ENCODE results near the gene AIDA.
"Not testable (repeated sequence)": the region's sequence is repeated elsewhere in the genome, so short reads cannot be mapped to it uniquely, and the experiment has no call there.

Gene AIDA, protein sequence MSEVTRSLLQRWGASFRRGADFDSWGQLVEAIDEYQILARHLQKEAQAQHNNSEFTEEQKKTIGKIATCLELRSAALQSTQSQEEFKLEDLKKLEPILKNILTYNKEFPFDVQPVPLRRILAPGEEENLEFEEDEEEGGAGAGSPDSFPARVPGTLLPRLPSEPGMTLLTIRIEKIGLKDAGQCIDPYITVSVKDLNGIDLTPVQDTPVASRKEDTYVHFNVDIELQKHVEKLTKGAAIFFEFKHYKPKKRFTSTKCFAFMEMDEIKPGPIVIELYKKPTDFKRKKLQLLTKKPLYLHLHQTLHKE

DNA sequence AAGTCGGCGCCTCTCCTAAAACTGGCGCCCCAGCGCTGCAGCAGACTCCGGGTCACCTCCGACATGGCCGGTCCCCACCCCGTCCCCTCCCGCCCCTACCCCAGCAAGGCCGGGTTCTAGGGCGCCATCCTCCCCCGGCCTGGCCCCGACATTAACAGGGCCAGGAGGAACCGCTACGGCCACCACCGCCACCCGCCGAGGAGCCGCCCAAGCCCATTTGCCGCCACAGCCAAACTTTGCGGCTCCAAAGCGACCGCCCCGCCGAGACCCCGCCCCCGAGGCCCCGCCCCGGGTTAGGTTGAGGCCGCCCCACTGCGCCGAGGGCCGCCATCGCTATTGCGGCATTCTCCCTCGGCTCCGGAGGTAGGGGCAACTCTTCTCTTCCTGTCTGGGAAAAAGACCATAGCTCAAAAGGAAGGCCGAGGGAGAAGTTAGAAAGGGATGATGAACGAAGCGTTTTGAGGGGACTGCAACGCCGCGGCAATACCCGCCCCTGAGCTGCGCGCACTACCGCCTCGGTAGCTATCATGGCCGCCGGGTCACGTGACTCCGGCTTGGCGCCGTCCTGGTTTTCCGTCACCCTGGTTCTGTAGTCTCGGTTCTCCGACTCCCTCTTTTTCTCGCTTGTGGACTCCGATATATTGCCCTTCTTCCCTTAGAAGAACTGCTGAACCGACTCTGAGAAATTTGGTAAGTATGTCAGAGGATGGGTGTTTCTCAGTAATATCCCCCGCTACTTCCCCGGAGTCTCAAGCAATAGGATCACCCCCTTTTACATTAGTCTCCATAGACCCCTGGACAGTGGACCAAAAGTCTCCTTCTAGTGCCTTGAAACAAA is at the start of gene AIDA, which contains the start of gene BROX:
AIDA (minus strand) TSS at position 239 of the 838 bp plus-strand sequence; CDS start at position 65, 174 bp downstream.
BROX (plus strand) TSS at position 312 of the 838 bp plus-strand sequence. CDS start 3,136 bp downstream, outside the sequence.
- DNase-seq, result peak; percentile 69 to 77

DNA sequence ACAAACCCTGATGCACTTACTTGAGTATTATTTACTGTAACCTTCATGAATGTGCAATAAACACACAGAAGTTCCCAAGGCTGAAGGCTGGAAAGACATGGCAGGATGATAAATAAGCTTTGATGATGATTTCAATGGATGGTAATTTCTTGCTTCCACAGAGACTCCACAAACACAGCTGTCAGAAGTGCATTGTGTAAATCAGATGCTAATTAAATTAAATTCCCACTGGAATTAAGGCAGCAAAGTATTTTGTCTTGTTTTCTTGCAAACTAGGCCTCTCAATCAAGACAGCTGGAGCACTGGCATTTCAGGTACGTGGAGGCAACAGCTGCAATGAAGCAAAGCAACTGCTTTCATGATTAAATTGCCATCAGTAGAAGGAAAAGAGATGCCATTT is 48.8 kb upstream of the AIDA start:
- DNase-seq, result no peak

DNA sequence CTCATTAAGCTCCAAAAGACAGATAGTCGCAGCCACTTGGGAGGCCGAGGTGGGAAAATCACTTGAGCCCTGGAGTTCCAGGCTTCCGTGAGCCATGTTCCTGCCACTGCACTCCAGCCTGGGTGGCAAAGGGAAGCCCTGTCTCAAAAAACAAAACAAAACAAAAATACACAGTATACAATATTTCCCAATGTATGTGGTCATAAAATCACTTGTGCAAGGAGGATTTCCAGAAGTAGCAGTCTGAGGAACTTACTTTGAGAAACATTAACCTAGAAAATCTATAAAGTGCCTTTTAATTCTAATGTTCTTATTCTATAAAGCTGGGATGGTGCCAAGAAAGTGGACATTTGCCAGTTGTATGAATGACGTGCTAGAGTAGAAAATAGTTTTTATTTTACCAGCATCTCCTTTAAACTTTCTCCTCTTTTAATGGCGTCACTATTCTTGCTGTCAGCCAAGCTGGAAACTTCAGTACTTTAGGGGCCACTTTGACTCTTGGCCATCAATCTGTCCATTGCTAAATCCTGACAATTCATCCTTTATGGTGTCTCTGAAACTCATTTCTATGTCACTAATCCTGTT is 47.3 kb upstream of the AIDA start:
- no peak for DNase-seq

DNA sequence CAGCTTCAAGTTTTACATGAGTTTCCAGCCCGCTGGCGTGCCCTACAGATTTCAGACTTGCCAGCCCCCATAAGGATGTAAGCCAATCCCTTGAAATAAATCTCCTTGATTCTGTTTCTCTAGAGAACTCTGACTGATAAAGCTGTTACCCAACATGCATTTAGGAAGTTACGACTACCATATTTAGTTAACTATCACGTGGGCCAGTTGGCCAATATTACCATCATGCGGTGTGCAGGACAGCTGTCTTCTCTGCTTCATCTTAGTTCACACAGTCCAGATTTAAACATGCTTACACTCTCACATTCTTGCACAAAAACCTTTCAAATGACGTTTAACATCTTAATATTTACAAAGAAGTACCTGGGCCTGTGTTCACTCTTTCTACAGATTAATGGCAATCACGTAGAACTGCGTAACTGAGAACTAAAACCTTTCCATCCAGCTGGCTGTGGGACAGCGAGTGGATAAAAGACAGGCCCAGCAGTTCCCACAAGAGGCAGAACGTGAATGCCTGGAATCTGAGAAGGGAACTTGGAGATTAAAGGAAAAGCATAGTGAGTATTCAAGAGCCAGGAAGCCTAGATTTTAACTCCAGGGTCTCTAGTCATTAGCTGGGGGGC is 45.5 kb upstream of the AIDA start:
- DNase-seq, result no peak

DNA sequence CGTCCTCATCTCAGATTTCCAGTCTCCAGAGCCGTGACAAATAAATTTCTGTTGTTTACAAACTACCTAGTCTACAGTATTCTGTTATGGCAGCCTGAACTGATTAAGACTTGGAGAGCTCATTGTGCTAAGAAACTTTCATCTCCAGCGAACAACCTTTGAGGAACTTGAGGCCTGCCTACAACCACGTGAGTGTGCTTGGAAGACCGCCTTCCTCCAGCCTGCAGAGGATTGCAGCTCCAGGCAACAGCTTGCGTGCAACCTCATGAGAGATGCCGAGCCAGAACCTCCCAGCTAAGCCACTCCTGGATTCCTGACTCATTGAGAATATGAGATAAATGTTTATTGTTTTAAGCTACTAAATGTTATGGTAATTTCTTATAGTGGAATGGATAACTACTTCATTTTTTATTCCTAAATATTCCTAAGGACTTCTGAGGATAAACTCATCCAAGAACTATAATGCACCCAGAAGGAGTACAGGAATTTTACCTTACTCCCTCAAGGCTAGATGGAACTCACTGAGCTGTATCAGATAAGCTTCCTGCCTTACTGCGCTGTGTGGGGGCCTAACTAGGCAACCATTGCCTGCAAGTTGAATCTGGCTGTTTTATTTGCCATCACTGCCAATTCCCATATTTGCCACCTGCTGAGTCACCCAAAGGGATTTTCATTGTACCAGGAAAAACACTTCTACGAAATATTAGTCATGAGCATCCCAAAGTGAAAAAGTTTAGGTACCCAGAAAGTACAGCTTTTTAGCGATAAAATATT is 42.3 kb upstream of the AIDA start:
- DNase-seq, result no peak

DNA sequence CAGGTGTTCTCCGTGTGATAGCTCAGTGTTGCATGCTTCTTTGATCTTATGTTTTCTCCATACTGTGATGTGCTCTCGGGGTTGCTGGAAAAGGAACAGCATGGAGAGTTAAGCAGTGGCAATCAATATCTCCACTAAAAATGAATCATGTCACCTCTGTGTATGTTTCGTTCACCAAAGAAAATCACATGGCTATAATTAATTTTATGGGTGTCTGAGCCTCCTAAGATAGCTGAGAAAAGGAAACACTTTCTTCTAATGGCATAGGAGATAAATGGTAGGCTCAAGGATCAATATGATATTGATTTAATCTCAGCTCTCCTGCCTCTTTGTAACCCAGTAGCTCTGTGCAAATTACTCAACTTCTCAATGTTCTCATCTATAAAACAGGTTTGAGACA is 39.0 kb upstream of the AIDA start:
- no peak for DNase-seq

DNA sequence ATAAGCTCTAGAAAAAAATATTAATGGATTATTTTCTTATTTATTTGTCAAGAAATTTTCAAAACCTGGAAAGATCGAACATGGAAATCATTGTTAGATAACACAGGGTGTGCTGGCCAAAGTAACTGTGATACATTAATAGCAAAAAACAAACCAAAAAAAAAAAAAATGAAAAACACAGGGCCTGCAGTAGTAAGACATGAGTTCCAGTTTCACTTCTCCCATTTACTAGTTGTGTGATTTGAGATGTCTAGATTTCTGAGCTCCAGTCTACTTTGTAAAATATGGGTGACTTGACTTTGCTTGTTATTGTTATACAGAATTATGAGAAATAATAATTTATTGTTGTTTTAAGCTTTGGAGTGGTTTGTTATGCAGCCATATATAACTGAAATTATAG is 38.4 kb upstream of the AIDA start:
- no peak for DNase-seq

DNA sequence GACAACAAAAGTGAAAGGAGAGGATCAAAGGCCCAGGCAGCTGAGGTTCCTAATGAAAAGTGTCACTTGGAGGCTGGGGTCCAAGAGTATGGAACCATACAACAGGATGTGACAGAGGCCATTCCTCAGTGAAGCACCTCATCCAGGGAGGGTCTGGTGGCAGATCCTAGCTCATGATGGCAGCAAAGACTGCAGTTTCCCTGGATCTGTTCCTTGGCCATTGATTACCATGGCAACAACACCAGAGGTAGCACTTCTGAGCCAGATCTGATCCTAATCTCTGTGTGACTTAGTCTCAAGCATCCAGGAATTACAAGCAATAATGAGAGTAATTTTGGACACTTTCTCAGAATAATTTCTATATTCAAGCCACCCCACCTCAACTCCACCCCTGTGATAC is 37.6 kb upstream of the AIDA start:
- DNase-seq, result no peak

DNA sequence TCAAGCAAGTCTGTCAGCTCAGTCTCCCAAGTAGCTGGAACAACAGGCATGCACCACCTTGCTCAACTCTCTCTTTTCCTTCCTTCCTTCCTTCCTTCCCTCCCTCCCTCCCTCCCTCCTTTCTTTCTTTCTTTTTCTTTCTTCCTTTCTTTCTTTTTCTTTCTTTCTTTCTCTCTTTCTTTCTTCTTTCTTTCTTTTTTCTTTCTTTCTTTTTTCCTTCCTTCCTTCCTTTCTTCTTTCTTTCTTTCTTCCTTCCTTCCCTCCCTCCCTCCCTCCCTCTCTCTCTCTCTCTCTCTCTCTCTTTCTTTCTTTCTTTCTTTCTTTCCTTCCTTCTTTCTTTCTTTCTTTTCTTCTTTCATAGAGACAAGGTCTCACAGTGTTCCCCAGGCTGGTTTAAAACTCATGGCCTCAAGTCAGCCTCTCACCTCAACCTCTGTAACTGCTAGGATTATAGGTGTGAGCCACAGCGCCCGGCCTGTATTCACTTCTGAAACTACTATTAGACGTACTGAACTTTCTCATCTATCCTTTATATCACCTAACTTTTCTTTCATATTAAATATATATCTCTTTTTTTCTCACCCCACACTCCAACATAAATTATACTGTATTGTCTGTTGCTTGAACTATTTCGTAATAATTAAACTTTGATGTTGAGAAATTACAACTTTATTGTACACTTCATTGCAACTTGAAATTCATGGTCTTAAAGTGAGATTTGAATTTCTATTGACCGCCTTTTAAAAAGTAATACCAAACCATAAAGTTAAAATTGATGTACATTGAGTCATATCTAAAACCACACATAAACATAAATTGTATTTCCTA is 29.6 kb upstream of the AIDA start:
- not testable (repeated sequence) for DNase-seq

DNA sequence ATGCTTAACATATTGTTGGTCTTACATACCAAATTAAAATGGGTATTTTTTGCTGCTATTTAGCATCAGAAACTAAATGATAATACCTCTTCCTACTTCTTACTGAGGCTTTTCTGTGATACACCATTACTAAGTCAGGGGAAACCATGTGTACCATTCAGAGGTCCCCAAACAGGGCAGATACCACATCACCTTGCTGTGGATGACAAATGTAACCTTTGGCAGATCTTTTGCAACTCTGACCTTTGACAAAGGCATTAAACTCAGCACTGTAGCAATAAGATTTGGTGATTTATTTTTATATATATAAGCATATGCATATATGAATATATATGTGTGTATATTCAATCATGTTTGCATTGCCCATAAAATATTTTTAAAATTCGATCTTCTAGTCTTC is 27.6 kb upstream of the AIDA start:
- no peak for DNase-seq

DNA sequence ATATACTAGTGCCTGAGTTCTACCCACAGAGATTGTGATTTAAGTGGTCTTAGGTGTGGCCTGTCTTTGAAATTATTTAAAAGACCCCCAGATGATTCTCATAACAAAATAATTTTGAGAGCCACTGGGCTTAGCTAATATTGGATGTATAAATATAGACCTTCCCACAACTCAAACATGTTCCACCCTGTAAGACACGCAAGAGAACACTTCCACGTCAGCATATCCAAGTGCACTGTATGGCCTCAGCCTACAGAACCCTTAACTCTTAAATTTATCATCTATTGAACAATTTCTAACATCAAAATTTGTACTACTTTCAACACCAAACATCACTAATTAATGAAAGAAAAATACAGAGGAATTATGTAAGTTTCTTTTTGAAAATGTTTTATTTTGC is 27.2 kb upstream of the AIDA start:
- DNase-seq, result no peak

DNA sequence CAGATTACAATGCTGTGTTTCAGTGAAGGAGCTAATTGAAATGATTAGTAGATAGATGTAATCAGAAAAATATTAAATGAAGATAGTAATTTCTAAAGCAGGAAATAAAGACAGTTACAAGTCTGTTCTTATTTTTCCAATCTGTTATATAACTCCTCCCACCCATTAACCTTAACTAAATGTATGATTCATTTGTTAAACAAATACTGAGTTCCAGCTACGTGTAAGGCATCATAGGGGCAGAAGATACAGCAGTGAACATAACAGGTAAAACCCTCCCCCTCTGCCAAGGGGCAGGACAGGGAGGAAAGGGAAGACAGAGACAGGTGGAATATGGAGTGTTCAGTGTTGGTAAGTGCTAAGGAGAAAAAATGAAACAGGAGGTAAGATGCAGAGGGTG is 24.7 kb upstream of the AIDA start, which contains the start of gene FAM177B:
FAM177B (plus strand) TSS at position 231 of the 400 bp plus-strand sequence. CDS start 9,344 bp downstream, outside the sequence.
- no peak for DNase-seq

DNA sequence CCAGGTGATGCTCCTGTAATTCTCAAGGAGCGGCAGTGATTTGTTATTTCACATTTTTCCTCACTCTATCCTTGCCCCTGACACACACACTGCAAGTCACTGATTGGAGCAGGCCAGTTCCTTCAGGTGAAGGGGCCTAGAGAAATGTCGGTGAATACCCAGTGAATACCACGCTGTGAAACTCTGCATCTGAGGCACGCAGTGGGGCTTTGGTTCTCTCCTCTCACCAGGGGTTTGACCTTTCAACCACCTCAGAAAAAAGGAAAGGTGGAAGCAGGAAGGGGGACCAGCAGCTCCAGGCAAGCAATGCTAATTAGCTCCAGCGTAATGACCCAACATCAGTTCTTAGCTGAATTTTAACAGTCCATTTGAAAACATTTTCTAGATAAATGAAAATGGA is 24.2 kb upstream of the AIDA start:
- no peak for DNase-seq

DNA sequence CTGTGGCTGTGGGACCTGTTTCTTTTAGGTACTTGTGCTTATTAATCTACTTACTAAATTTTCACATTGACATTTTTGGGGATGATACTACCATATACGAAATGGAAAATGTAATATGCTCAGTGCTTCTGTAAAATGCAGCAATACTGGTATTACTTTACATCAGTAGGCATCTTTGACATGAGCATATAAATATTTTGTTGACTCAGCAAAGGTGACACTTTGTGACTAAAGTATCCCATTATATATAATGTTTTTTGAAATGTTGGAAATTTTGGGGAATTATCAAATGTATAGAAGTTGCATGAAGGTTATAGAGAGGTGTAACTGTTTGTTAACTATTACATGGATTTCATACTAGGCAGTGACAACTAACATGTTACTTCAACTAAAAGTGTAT is 22.4 kb upstream of the AIDA start:
- no peak for DNase-seq

DNA sequence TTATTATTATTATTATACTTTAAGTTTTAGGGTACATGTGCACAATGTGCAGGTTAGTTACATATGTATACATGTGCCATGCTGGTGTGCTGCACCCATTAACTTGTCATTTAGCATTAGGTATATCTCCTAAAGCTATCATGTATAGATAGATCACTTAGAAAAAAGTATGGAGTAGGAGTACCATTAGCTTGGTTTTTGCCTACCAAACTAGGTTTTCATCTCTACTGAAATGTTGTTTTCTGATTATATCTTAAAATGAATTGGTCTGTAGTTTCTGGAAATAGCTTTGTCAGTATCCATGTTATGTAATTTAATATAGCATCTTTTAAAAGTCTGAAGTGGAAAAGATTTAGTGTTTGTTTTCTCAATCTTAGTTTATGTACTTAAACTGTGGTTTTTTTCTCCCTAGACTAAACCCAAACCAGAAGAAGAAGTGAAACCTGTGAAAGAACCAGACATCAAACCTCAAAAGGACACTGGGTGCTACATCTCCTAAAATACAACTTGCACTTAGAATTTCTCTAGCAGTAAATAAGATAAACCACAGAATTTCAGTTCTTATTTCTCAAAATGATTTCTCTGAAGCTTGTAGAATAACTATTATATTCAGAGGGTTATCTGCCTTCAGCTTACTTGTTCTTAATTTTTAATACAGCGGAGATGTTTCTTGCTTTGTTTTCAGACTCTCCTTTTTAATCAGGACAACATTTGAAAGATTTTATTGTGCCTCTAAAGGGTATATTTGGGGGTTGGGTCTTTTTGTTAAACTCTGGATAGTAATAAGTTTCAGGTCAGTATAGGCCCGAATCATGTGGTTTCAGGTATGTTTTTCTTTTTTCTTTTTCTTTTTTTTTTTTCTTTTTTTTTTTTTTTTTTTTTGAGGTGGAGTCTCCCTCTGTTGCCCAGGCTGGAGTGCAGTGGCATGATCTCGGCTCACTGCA is 20.2 kb upstream of the AIDA start:
- no peak for DNase-seq

DNA sequence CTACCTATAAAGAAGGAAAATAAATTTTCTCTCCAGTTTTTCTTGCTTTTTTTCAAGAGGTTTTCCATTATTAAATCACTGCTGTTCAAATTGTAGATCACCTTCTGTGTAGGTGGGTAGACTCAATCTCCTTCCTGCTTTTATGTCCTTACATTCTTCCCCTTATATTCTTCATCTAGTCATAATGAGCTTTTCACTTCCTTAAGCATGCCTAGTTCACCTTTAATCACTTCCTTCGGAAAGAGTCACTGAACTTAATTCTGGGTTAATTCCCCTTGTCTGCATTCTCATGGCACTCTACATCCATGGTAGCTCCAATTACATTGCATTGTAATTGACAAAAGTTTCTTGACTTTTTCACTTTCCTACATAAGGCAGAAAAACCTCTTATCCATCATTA is 18.6 kb upstream of the AIDA start:
- DNase-seq, result no peak

DNA sequence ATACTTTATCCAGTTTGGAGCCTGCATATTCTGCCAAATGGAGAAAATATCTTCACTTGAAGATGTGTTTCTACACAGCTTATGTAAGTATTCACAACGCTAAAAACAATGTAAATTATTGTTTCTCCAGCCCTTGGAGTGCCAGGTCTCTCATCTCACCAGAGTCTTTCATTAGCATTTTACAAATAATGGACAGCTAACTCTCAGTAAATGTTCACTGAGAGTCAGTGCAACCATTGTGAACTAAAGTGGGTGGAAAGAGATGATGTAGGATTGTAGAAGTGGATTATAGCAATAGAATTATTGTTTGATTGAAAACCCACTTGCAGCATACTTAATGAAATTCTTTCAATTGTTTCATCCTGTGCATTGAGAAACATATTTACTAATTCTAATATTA is 16.5 kb upstream of the AIDA start:
- DNase-seq, result no peak

DNA sequence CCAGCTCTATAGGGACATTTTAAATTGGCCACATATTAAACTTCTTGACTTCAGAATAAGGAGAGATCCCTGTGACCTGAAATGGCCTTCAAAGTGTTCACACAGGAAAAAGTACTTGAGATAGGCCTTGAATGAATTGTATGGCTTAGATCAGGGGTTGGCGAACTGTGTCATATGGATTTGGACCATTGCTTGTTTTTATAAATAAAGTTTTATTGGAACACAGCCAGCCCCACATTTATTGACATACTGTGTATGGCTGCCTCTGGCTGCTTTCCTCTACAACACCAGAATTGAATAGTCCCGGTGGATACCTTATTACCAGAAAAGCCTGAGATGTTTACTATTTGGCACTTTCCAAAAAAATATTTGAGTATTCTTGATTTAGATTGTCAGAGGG is 4.1 kb upstream of the AIDA start:
- DNase-seq, result no peak

DNA sequence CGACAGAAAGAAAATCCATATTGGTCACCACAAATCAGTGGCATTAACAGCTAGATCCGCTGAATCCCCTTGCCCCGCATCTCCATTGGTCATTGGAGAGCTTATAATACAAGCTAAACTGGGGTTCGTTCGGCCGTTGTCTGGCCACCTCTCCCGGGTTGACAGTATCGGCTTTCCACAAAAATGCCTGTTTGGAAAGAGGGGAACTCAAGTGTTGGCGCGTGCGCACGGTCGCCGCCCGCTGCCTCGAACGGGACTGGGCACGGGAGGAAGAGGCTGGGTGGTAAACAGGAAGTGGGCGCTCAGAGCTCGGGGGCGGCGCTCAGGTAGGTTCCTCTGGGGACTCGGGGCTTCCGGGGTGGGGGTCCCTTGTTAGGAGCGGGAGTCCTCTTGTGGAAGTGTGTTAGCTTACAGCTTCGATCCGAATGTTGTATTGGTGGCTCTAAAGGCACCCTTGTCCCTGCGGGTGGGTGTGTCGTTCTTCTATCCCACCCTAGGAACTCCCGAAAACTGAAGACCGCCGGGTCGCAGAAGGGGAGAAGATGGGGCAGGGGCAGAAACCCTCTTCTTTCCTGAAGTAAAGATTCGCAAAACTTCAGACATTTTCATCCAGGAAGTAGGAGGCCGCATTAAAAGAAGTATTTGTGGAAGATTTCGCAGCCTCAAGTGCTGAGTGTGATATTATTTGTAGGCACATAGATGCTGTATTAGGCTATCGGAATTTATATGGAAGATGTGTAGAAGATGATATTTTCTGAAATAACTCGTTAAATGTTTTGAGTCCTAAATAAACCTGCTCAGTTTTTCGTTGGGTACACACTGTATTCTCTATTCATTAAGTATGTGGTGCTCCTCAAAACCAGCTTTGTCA is 1.0 kb upstream of the AIDA start:
- DNase-seq, result peak; percentile 68 to 77

Data from NCI-H187 (cell line).